Cardiac fibroblast (primary cell): Measurements from ENCODE around the gene RALB.
"Not testable (repeated sequence)": the region's sequence is repeated elsewhere in the genome, so short reads cannot be mapped to it uniquely, and the experiment has no call there.

Source experiments
- DNase-seq, 2 donors: peaks; one replicate each; pipeline versions ENCODE4 v3.0.0 to v3.0.0-alpha.2; 2010; ENCODE audit warnings: low read depth in 2 of 2
- H3K4me3 ChIP-seq, 2 donors: replicated peaks in 1 of 2; 1 replicate in 1 of 2; 2 replicates in 1 of 2; pipeline ENCODE4 v1.5.1; 2011; ENCODE audit warnings: low read depth in 2 of 2, low read length in 2 of 2, mild to moderate bottlenecking in 2 of 2, moderate library complexity in 1 of 2
- TF ChIP-seq, protein P1 (sequence below): IDR thresholded peaks from one replicate; pipeline ENCODE4 v1.5.1; 2011; ENCODE audit warnings: low read depth, mild to moderate bottlenecking, low read length, inconsistent platforms

Gene RALB

DNA sequence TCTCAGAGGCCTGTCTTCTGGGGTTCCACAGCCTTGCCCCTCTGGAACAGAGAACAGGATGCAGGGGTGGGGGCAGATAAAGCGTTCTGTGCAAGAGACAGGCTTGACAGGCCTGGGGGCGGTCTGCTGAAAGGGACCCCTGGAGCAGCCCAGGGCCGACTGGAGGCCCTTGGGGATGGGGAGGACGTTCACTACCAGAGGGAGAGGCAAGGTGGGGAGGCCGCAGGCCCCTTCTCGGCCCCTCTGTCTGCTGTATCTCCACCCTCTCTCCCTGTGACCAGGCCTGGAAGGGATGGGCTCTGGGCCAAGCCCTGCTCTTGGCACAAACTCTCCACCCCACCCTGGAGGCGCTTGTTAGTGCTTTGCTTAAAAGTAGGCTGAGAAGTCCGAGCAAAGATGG, 66.0 kb downstream of the RALB start:
- peak; percentile 11 to 63 for DNase-seq
- no peak overlapping the region for H3K4me3 ChIP-seq
- TF ChIP-seq, protein P1, sequence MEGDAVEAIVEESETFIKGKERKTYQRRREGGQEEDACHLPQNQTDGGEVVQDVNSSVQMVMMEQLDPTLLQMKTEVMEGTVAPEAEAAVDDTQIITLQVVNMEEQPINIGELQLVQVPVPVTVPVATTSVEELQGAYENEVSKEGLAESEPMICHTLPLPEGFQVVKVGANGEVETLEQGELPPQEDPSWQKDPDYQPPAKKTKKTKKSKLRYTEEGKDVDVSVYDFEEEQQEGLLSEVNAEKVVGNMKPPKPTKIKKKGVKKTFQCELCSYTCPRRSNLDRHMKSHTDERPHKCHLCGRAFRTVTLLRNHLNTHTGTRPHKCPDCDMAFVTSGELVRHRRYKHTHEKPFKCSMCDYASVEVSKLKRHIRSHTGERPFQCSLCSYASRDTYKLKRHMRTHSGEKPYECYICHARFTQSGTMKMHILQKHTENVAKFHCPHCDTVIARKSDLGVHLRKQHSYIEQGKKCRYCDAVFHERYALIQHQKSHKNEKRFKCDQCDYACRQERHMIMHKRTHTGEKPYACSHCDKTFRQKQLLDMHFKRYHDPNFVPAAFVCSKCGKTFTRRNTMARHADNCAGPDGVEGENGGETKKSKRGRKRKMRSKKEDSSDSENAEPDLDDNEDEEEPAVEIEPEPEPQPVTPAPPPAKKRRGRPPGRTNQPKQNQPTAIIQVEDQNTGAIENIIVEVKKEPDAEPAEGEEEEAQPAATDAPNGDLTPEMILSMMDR = no peak

- no peak overlapping the region for H3K4me3 ChIP-seq
- TF ChIP-seq, protein P1 = no peak
- no peak for DNase-seq
Observed at GRCh38 chr2:120319123-120319522, 66.5 kb downstream of the RALB start.

GRCh38 chr2:120319686-120320317, 67.2 kb downstream of the RALB start:
- DNase-seq = no peak
- TF ChIP-seq, protein P1 = no peak
- H3K4me3 ChIP-seq = no peak overlapping the region

- H3K4me3 ChIP-seq = no peak overlapping the region
- TF ChIP-seq, protein P1 = no peak
- DNase-seq = peak in 1 of 2 donors; percentile 59
Observed at GRCh38 chr2:120320318-120320851, 67.7 kb downstream of the RALB start.

- not testable (repeated sequence) for H3K4me3 ChIP-seq, DNase-seq
Observed at GRCh38 chr2:120320887-120321556, 68.4 kb downstream of the RALB start.

DNA sequence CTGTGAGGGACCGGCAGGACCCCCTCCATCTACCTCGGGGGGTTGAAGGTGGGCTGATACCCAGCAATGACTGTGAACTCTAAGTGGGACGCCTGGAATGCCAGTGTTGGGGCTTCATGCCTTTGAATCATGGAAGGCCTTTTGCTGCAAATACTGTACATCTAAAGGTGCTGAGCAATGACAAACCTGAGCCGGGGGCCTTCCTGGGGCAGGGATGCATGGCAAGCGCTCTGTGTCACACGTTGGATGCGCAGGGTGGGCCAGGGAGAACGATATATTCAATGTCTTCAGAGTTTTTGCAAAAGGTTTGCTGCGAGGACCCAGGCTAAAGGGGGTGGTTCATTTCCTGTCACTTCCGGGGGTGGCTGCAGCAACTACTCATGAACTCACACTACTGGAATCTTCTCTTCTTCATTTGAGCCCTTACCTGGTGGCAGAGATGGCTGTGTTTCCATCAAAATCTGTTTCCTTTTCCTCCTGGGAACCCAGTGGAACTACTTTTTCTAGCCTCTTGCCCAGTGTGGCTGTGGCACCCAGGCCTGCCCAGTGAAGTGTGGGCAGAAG, 69.2 kb downstream of the RALB start:
- TF ChIP-seq, protein P1 = no peak
- H3K4me3 ChIP-seq = no peak overlapping the region
- no peak for DNase-seq

DNA sequence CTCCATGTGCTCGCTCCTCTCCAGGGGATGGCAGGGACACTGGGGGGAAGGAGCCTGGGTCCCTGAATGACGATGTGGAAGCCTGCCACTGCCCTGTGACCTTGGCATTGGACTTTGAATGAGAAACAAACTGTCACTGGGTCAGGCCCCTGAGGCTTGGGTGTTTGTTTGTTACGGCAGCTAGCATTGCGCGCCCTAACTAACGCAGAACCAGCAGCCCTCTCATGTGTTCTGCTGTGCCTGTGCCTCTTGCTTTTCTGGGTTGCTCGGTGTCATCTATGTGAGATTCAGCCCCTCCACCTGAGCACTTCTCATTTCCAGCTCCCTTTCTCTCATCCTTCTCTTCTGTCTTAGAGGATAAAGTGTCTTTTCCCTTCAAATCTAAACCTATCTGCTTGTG, 69.7 kb downstream of the RALB start:
- no peak for DNase-seq
- TF ChIP-seq, protein P1 = no peak
- no peak overlapping the region for H3K4me3 ChIP-seq
